Activated CD4-positive, alpha-beta T cell treated with anti-CD3 and anti-CD28 coated beads, Interleukin-2, Interleukin-6, amounts not matched to agents 100 ng/mL and 50 ng/mL, durations not matched to agents 16 hours and 8 hours (primary cell): ENCODE measurements around the gene ZNF423.

ENCODE experiments used
- DNase-seq: peaks from one replicate; pipeline ENCODE4 v3.0.0-alpha.2; 2020

ZNF423 gene

DNA sequence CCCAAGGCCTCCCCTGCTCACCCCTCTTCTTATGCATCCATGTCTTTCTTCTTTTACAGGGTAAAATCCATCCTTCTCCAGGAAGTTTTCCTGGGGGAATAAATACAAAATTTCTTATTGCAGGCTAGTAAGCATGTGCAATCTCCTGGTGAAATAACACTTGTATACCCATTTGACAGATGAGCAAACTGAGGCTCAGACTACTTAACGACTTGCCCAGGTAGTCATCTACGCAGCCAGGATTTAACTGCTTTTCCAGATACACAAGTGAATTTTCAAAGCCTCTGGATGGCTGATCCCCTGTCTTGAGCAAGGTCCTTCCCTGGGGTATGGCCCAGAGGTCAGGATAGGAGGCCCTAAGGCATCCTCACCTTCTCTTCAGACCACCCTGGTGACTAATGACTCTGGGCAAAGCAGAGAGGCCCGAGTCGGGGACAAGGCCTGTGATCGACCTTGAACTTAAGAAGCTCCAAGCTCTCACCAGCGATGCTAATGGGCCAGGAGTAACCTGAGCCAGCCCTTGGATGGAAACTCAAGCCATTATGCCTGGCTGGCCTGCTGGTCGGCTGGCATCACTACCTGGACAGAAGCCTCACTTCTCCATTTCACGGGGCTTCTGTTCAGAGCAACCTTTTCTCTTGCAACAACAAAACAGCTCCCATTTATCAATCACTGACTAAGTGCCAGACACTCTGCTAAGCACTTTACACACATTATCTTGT is 33.1 kb downstream of the ZNF423 start:
- DNase-seq, result no peak

DNA sequence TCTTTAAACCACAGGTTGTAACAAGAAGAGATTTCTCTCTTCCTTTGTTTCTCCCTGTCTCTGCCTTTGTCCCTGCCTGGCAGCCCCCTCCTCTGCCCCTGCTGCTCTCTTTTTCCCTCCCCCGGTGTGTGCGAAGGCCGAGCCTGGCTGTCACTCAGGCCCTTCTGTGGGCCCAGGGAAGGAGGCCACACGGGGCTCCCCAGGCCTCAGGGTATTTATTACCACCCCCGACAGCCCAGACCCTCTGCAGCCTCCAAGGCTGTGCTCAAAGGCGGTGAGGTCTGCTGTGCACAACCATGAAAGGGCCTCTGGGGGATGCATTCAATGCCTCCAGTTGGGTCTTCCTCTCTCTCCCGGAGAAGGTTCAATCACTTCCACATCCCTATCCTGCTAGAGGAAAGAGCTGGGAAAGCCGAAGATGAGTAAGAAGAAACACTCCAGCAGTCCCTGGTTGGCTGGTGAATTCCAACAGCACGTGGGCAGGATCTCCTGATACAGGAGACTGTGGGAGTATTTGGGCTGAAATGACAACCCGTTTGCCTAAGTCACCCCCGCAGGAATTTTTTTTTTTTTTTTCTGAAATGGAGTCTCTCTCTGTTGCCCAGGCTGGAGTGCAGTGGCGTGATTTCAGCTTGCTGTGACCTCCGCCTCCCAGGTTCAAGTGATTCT is 34.2 kb downstream of the ZNF423 start:
- no peak for DNase-seq

DNA sequence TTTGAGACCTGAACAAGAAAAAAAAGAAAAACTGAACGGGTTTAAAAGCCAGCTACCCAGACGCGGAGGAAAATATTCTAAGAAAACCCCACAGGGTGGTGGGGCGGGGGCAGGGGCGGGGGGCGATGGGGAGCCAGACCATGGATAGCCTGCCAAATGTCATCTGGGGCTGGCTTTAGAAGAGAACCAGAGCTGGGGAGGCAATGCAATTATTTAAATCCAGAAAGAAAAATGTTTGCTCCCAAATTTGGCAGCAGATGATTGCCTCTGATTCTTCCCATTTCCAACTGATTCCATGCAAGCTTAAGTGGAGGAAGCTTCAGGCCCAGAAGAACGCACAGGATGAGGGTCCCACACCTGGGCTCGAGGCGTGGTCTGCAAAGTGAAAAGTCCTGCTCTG is 34.8 kb downstream of the ZNF423 start:
- DNase-seq, result no peak

DNA sequence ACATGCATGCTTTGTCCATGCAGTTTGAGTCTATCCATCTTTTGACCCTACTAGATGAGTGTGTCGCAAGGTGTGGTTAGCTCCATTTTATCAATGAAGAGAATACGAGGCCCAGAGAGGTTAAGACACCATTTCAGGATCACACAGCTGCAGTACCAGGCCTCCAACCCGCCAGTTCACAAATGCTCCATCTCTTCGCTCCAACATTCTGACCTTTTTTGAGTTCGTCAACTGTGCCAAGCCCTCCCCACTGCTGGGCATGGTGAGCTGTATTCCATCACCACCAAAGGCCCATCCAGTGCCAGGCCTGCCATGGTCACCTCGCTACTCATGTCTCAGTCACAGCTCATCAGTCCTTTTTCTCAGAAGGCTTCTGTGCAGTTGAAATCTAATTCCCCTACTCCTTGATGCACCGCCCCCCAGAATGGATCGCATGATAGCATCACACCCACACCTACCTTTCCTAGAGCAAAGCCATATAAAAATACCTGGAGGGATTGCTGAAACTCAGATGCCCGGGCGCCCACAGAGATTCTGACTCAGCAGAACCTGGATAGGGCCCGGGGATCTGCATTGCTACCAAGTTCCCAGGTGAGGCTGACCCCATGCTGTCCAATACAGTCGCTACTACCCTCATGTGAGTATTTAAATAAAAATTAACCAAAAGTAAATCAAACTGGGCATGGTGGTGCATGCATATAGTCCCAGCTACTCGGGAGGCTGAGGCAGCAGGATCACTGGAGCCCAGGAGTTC is 38.0 kb downstream of the ZNF423 start:
- no peak for DNase-seq

DNA sequence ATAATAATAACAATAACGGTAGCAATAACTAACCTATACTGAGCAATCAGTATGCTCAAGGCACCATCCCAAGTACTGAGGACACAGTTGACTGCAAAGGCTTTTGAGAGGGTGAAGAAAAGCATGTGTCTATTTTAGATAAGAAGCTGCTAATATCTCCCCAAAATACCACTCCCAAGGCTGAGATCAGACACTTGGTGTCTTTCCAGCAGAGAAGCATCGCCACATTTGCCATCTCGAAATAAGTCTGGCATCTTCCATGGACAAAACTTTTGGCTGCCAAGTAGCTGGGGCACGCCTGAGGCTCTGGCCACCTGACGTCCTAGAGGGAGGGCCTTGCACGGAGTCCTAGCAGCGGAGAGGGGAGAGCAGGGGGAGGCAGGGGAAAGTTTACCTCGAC is 39.0 kb downstream of the ZNF423 start:
- DNase-seq, result no peak

DNA sequence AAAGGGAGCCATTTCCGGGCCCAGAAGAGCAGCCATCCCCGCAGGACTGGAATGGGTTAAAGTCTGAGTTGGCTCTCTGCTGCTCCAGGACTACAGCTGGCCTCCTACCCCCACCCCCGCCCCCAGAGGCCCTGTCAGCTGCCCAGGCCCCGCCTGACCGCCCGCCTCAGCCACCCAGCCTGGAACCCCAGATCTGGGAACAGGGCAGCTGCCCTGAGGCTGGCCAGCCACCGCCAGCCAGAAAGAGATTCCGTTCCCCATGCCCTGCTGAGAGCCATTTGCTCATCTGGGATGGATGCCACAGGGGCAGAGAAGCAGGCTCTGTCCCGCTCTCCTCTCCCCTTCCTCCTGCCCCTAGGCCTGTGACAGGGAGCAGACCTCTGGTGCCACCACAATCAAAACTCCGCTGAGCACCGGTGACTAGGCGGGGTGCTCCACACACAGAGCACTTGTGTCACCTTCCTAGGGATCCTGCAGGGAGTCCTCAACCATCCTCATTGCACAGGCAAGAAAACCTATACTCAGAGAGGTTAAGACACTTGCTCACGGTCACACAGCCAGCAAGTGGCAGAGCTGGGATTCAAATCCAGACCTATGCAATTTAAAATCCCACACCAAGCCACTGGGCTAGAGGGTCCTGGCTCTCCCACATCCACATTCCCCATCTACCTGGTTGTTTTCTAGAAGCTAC is 44.1 kb downstream of the ZNF423 start:
- DNase-seq, result no peak

DNA sequence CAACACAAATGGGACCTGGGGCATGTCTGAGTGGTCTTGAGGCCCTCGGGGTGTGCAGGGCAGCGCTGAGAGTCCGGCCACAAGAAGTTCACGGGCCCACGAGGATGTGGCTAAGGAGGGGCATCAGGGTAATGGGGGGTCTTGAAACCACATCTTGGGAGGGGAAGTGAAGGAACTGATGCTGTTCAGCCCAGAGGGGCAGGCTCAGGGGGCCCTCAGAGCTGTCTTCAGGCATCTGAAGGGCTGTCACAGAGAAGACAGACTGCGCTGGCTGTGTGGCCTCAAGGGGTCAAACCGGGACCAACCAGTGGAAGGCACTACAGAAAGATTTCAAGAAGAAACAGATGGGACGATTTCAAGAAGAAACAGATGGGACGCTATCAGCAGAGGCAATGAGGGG is 45.1 kb downstream of the ZNF423 start:
- DNase-seq, result no peak

DNA sequence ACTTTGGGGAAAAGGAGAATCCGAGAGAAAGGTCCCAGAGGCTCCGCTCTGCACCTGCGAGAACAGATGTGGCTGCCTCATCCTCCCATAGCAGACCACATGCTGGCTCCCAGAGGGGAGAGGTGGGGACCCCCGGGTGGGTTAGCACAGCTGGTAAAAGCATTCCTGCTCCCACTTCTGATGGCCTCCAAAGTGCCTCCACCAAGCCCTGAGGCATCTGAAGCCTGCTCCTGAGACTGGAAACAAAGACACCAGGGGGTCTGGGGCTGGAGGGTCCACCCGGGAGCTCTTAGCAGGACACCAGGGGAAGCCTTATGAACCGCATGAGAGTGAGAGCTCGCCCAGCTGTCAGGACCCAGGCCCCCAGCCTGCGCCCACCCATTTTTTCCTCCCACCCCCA is 46.4 kb downstream of the ZNF423 start:
- no peak for DNase-seq

DNA sequence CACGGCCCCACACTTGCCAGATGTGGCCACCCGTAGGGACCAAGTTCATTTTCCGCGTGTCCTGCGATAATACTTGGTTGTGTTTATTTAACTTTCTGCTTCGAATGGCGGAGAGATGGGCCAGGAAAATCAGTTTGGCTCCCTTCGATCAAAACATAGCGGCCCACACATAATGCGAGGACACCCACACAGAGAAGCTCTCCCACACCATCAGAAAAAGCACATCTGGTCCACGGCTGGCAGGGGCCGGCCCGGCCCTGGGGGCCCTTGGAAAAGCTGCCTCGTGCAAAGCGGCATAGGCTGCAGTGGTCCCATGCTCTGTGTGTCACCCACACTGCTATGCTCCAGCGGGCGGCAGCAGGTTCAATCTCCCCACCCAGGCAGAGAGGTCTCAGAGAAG is 46.9 kb downstream of the ZNF423 start:
- no peak for DNase-seq

DNA sequence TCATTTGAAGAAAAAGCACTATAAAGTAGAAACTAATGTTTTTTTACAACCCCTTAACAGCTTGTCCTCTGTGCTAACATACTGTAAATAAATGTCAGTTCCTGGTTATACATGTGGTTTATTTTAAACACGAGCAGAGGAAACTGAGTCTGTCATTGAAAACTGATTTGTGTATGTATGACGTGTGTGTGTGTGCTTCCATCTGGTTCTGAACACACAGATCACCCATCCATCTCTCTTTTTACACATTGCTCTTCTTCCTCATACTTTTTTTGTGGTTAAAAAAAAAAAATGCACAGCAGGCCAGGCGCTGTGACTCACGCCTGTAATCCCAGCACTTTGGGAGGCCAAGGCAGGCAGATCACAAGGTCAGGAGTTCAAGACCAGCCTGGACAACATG is 49.5 kb downstream of the ZNF423 start:
- DNase-seq, result no peak

DNA sequence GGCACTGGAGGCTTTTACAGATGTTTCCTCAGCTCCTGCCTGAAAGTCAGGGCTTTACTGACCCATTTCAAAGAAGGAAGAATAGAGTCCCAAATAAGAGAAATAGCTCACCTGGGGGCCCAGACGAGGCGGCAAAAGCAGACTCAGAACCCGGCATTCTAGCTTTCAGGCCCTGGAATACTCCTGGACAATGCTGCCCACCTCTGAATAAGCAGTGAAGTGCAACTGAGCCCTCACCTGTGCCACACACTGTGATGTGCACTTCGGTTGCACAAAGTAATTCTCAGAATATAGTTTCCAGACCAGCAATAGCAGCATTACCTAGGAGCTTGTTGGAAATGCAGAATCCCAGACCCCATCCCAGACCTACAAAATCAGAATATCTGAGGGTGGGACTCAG is 54.6 kb downstream of the ZNF423 start:
- DNase-seq, result no peak

DNA sequence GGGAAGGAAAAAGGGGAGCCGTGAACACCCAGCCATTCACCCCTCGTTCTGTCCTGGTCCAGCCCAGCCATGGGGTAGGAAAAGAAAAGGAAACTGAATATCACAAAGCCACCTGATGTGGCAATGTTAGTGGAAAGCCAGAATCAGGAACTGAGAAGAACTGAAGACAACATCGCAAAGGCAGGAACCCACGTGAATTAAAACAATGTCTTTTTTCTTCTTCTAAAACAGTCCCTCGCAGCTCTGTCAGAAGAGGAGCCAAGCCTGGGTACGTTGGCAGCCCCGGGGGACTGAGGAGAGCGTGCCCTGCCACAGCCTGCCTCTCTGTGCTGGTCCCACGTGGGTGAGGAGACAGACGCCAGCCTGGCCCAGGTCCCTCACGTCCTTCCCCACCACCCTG is 55.0 kb downstream of the ZNF423 start:
- DNase-seq, result no peak

DNA sequence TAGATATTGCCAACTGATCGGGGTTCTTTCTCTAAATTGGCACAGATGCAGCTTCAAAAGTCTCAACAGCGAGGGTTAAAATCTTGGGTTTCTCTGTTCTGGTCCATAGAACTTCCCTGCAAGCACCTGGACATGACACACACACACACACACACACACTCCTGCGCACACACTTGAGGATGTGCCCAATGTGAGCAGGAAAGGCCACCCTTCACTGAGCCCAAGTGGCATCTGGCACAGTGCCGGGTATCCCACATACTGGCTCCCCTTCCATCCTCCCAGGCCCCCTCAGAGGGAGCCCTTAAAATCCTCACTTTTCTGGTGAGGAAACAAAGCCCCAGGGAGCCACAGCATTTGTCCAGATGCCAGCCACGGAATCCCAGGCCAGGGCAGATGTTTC is 55.5 kb downstream of the ZNF423 start:
- no peak for DNase-seq

DNA sequence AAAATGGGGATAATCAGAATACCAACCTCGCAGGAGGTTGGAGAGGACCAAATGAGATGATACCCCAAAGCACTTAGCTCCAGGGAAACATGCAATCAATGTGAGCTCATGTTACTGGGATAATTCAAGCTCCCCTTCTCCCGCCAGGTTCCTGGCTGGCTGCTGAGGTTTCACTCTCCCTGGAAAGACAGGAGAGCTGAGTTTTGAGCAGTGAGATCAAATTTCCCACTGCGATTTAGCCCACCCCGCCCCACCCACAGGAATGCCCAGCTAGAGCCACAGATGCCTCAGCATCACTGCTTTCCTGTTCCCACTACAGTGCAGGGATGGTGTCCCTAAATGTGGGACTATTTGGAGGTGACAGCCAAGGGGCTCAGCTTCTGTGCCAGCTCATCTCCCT is 56.7 kb downstream of the ZNF423 start:
- no peak for DNase-seq

DNA sequence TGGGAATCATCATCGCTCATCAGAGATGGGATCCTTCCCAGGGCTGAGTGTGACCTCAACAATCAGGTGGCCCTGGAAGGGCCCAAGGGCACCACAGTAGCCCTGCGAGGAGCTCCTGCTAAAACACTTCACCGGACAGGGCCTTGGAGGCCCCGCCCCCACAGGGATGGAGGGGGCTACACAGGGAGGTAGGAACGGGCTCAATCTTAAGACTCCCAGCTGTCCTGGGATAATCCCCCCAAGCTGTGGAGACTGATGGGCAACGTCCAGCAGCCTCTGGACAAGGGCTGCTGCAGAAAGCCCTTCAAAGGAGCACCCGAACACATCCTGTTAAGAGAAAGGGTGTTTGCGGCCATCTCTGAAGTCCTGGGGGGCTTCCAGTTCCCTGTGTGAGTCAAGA is 60.4 kb downstream of the ZNF423 start:
- DNase-seq, result no peak

DNA sequence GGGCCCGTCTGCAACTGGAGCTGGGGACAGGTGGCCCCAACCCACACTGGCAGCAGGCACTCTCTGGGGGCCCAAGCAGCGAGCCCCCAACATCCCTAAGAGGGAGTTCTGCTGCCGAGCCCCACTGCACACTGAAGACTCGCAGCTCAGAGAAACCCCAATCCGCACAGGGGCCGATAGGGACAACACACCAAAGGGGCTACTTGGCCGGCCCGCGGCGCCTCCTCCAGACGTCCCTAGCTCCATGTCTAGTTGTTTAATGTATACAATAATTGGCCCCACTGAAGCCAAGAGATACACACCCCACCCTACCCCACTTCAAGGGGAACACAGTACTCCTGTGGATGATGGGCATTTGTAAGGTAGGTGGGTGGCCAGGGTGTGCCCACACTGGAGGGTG is 62.7 kb downstream of the ZNF423 start:
- no peak for DNase-seq

DNA sequence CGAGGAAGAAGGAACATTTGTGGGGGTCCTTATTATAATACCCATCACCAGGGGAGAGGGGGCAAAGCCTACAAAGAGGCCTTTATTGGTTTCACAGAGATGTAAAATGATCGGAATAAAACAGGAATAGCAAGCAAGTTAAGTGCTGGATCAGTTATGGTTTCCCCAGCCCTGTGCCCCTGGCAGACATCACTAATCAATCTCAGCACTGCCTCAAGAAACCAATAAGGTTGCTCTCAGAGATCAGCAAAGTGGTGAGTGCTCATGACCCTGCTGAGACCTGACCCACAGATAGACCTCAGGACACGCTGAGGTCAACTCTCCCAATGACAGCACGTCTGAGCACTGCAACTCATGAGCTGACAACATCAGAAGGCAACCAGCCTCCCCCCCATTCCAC is 66.3 kb downstream of the ZNF423 start:
- no peak for DNase-seq

DNA sequence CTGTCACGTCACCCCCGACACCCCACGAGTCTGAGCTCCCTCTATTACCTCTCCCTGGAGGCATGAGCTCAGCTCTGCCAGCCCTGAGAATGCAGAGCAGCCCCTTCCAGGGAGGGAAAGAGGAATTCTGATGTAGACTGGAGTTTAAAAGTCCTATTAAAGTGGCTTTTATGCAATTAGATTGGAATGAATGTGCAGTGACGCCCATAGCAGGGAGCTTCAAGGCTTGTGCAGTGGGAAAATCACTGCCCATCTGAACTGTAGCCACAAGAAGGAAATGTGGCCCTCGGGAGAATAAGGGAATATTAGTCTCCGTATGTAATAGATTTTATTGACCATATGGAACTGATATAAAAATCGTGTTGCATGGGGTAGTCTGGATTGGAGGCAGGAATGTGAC is 66.9 kb downstream of the ZNF423 start:
- no peak for DNase-seq

DNA sequence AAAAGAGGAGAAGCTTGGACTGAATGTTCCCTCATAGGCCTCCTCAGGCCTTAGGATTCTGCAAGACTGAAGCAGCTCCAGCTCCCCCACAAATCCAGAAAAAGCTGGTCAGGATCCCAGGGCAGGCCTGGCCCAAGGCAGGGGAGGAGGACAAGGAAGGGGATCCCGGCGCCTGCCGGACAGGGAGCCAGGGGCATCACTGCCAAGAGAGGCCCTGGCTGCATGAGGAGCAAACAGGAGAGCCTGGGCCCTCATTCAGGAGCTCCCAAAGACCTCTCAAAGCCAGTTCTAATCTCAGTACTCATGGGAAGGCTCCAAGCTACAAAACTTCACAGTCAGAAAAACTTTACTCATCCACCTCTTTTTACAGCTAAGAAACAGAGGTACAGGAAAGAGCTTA is 67.3 kb downstream of the ZNF423 start:
- DNase-seq, result no peak

DNA sequence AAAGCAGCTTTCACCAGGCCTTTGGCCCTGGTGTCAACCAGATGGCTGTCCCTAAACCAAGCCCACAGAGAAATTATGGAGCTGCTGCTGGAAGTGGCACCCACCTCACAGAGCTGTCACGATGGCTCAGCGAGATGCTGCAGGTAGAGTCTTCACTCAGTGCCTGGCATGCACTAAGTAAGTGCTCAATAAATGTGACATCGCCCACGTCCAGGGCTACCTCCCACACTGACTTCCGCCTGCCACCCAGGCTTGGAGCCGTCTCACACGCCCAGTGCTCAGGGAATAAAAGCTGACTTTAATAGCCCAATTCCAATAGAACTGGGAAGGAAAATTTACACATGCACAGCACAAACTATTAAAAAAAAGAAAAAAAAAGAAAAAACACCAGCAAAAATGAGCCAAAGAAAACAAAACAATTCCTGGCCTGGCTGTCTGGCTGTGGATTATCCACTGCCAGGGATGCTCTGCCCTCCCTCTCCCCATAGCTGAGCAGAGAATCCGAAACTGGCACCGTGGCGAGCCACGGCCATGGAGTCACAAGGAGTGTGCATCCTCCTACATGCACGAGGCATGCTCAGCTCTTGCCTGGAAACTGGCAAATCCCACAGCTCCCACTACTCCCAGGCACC is 68.9 kb downstream of the ZNF423 start:
- no peak for DNase-seq

DNA sequence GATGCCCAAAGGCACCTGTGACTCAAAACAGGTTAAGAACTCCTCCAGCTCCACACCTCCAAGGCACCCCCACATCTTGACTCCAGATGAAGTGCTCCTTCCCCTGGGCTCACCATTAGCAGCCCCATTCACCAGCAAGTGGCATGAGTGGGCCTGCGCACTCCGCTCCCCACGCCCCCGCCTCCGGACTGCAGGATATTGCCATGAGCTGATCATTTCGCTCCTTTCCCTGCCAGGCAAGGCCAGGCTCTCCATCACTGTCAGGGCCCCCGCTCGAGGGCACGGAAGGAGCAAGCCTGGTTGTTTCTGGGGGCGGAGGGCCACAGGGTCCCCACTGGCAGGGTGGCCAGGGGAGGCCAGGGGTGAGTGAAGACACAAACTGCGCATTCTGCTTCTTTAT is 69.9 kb downstream of the ZNF423 start:
- no peak for DNase-seq

DNA sequence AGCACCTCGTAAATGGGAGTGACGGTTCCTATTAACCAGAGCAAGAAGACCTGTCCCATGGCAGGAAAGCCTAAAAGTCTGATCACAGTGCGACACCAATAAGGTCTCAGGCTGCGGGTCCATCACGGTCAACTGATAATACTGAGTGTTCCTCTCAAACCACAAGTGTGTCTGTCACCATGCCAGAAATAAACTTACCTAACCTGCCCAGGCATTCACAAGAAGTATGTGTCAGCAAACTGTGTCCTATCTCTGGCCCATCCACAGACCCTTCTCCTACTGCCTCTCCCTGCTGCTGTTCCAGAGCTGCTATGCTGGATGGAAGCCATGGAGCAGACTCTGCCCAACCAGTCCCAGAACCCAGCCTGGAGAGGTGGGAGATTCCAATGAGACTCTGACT is 73.5 kb downstream of the ZNF423 start:
- no peak for DNase-seq

DNA sequence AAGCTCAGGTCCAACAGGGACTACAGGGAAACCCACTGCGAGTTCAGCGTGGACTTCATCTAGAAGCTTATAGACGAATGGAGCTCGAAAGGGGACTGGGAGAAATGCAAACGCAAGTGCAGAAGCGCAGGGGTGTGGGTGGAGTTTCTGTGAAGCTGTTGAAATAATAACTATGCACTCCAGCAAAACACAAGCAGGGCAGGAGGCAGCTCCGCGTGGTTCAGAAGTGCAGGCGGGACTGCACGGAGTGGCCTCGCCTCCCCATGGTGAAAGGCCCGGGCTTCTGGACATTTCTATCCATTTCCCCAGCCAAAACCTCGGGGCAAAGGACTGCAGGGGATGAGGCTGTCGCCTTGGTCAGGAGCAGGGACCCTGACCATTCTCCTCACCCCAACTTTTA is 74.5 kb downstream of the ZNF423 start:
- DNase-seq, result no peak
